K562 (cell line): ENCODE results near the gene ERMN. TPM values are rescaled to one million over a fixed set of nuclear protein-coding genes. Genes with fewer than 3 reads are reported as not detected.

Source experiments
- CXXC5 ChIP-seq: fragments of 250-450 bp; sonication (Bioruptor Pico); IDR thresholded peaks from 2 replicates; pipeline ENCODE4 v1.8.0; 2022; ENCODE audit warnings: inconsistent platforms, mild to moderate bottlenecking, moderate library complexity
- GATAD2A ChIP-seq: fragments of 450-650 bp; IDR thresholded peaks from 2 replicates; pipeline ENCODE4 v1.6.1; 2017
- HMG20A ChIP-seq: fragments of 450-650 bp; formaldehyde crosslinking; conservative IDR thresholded peaks from 2 replicates; pipeline ENCODE4 v1.4.0; 2020; ENCODE audit warnings: mild to moderate bottlenecking, mixed read lengths
- LEF1 ChIP-seq: fragments of 450-650 bp; IDR thresholded peaks from 2 replicates; pipeline ENCODE4 v1.6.1; 2016; ENCODE audit warnings: mild to moderate bottlenecking
- MNT ChIP-seq, 2 experiments: fragments of 450-650 bp; conservative IDR thresholded peaks; 2 replicates each; pipeline ENCODE4 v1.6.1; 2017; ENCODE audit warnings: mild to moderate bottlenecking in 2 of 2, moderate library complexity in 2 of 2
- MYNN ChIP-seq, 2 experiments: sonication (generic); formaldehyde crosslinking in 1 of 2; IDR thresholded peaks; 2 replicates each; pipeline versions ENCODE4 v1.5.0 to v1.6.1; 2016 to 2020; ENCODE audit warnings: antibody characterized with exemption in 1 of 2, missing genetic modification reagents in 1 of 2
- NCOA4 ChIP-seq: fragments of 450-650 bp; IDR thresholded peaks from 2 replicates; pipeline ENCODE4 v1.6.1; 2018; ENCODE audit warnings: mild to moderate bottlenecking; ENCODE audit not compliant: partially characterized antibody
- OTX1 ChIP-seq: fragments of 450-650 bp; formaldehyde crosslinking; IDR thresholded peaks from 2 replicates; pipeline ENCODE4 v1.4.0; 2022; ENCODE audit warnings: mild to moderate bottlenecking
- SRF ChIP-seq, 2 experiments: fragments of 250-450, 450-650 bp in 1 of 2; sonication (Bioruptor Pico) in 1 of 2; sonication (generic) in 1 of 2; formaldehyde crosslinking; IDR thresholded peaks; 2 replicates each; pipeline versions ENCODE4 v1.5.0 to v1.5.1; 2020 to 2022; ENCODE audit warnings: mild to moderate bottlenecking in 1 of 2, missing genetic modification reagents in 1 of 2
- SRSF3 ChIP-seq: fragments of 200-400 bp; formaldehyde crosslinking; IDR thresholded peaks from 2 replicates; pipeline ENCODE4 v1.6.1; 2016; ENCODE audit warnings: mild to moderate bottlenecking, low read length, moderate library complexity; ENCODE audit not compliant: insufficient read depth
- STAT5B ChIP-seq: fragments of 250-450 bp; sonication (Bioruptor Pico); IDR thresholded peaks from 2 replicates; pipeline ENCODE4 v1.8.0; 2021; ENCODE audit warnings: mild to moderate bottlenecking, inconsistent platforms
- XRCC5 ChIP-seq: fragments of 200-400 bp; formaldehyde crosslinking; IDR thresholded peaks from 2 replicates; pipeline ENCODE4 v1.6.1; 2017; ENCODE audit warnings: low read depth, mild to moderate bottlenecking, low read length
- ZBTB40 ChIP-seq, 2 experiments: fragments of 450-650 bp in 1 of 2; sonication (generic) in 1 of 2; formaldehyde crosslinking in 1 of 2; IDR thresholded peaks; 2 replicates each; pipeline versions ENCODE4 v1.7.1 to v1.9.0; 2016 to 2022; ENCODE audit warnings: inconsistent platforms in 1 of 2, mild to moderate bottlenecking in 1 of 2, missing genetic modification reagents in 1 of 2
- ZEB2 ChIP-seq: fragments of 450-650 bp; IDR thresholded peaks from 2 replicates; pipeline ENCODE4 v1.6.1; 2016
- ZNF354B ChIP-seq: fragments of 250-450 bp; sonication (Bioruptor Pico); IDR thresholded peaks from 2 replicates; pipeline ENCODE4 v1.4.0; 2020
- polyA plus RNA-seq, 8 experiments: library from polyadenylated mRNA; depleted of rRNA in 4 of 8; stranded (reverse) in 5 of 8; unstranded in 3 of 8; fragments of >200 nt; fragmentation: Nextera tagmentation in 2 of 8; fragmentation: Illumina TruSeq in 1 of 8; extraction: Ambion mirVana in 2 of 8; extraction: Trizol in 1 of 8; gene quantifications; 2 replicates each; pipeline versions ENCODE4 v1.2.1 to v1.2.3, GENCODE V29; 2011 to 2014; ENCODE audit warnings: inconsistent platforms in 1 of 8, missing spikeins in 1 of 8
- total RNA-seq, 7 experiments: library from RNA; depleted of rRNA in 6 of 7; stranded (reverse); fragments of >200 nt in 6 of 7; fragmentation: Illumina TruSeq in 2 of 7; extraction: Trizol in 2 of 7; gene quantifications; 2 replicates each; pipeline versions ENCODE4 v1.2.1 to v1.2.3, GENCODE V29; 2011 to 2021; ENCODE audit warnings: low replicate concordance in 1 of 7
- TF ChIP-seq, protein P1 (sequence below): fragments of 450-650 bp; IDR thresholded peaks from 2 replicates; pipeline ENCODE4 v1.6.1; 2016; ENCODE audit warnings: low read depth, mild to moderate bottlenecking, moderate library complexity

Gene ERMN
- total and polyA plus RNA-seq, 9 of the 15 experiments (the other 6 are each of a cell fraction or from before 2014, with no cell fraction given), result 0.03 to 0.11 (median 0.05) TPM; not detected in 3

DNA sequence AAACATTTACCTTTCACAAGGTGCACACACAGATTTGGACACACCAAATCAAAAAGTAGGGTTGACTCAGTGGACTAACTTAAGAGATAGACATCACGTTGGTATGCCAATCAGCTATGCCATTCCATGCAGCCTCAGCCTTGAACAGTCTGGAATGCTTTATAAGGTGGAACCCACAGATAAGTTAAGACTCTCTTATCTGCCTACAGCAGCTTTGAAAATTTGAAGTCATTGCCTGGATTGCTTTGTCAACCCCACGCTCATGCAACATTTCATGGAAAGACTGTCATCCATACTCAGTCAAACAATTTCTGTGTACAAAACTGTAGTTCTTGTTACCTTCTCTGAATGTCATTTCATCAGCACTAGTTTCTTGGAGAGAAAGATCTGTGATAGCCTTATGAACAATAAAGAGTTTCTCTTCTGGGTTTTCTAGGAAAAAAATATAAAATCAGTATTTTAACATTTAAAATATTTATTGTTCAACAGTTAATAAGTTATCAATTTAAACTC, 1.2 kb downstream of the ERMN start (continued):
- TF ChIP-seq LEF1 (peak; percentile 98), STAT5B (CRISPR knock-in tag) (no peak), CXXC5 (peak; percentile 96), ZNF354B (CRISPR knock-in tag) (peak; percentile 71; the same call in 1 of the 2 replicates), ZEB2 (peak; percentile 94), MNT (conservative IDR thresholded peaks at IDR 0.05) (peak; percentile 63 to 90; a peak in 3 of 4 replicates), HMG20A (peak; percentile 94), NCOA4 (peak; percentile 84), SRF (CRISPR knock-in tag; IDR thresholded peaks at IDR 0.05) (peak in 1 of 2 experiments; percentile 35; a peak in 1 of 4 replicates), XRCC5 (no peak), MYNN (IDR thresholded peaks at IDR 0.05) (peak; percentile 91), MYNN (CRISPR knock-in tag; IDR thresholded peaks at IDR 0.05) (no peak), OTX1 (CRISPR knock-in tag) (peak; percentile 77), SRSF3 (no peak), ZBTB40 (IDR thresholded peaks at IDR 0.05) (0 out of 2 replicates have a peak, but pooled peaks have one; percentile 28), ZBTB40 (CRISPR knock-in tag; IDR thresholded peaks at IDR 0.05) (no peak), GATAD2A (peak; percentile 100)
- TF ChIP-seq, protein P1, sequence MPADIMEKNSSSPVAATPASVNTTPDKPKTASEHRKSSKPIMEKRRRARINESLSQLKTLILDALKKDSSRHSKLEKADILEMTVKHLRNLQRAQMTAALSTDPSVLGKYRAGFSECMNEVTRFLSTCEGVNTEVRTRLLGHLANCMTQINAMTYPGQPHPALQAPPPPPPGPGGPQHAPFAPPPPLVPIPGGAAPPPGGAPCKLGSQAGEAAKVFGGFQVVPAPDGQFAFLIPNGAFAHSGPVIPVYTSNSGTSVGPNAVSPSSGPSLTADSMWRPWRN, result peak; percentile 95
